Liver (tissue), 3 donors: ENCODE data around the gene NUTM2F.

Experiments
- ATF3 ChIP-seq: IDR thresholded peaks from 2 replicates; pipeline ENCODE4 v1.6.1; 2016; ENCODE audit warnings: antibody characterized with exemption
- CTCF ChIP-seq: fragments of 150-350 bp; IDR thresholded peaks from 2 replicates; pipeline ENCODE4 v1.5.1; 2017; ENCODE audit warnings: improper control_type of control experiment, low read depth, low read length; ENCODE audit not compliant: missing input control
- REST ChIP-seq: IDR thresholded peaks from 2 replicates; pipeline ENCODE4 v1.6.1; 2016; ENCODE audit warnings: antibody characterized with exemption, mild to moderate bottlenecking
- YY1 ChIP-seq: IDR thresholded peaks from 2 replicates; pipeline ENCODE4 v1.6.1; 2016; ENCODE audit warnings: antibody characterized with exemption, mild to moderate bottlenecking
- ZBTB33 ChIP-seq: IDR thresholded peaks from 2 replicates; pipeline ENCODE4 v1.6.1; 2016; ENCODE audit warnings: antibody characterized with exemption
- donor health status: healthy.
- donor health status: healthy.

- TF ChIP-seq REST: no peak
- TF ChIP-seq CTCF: no peak
- TF ChIP-seq ZBTB33: no peak
- TF ChIP-seq ATF3: no peak
- TF ChIP-seq YY1: no peak
These were observed 50.4 kb downstream of the NUTM2F start for GRCh38 chr9:94277885-94278536.
